H1 (cell line): ENCODE results near the gene INPP4B.
"Not testable (repeated sequence)": the region's sequence is repeated elsewhere in the genome, so short reads cannot be mapped to it uniquely, and the experiment has no call there.

ENCODE experiments used
- ASH2L ChIP-seq: fragments of 200-600, 300-600 bp; sonication (generic); IDR thresholded peaks from one replicate; pipeline ENCODE4 v1.7.1; 2017; ENCODE audit warnings: low read length
- CBX8 ChIP-seq: fragments of 300-800, 300-1000 bp; sonication (generic); IDR thresholded peaks from 2 replicates; pipeline ENCODE4 v1.7.1; 2016; ENCODE audit warnings: low read depth, low read length, borderline replicate concordance
- CREB1 ChIP-seq: IDR thresholded peaks from 2 replicates; pipeline ENCODE4 v1.6.1; 2012; ENCODE audit warnings: inconsistent platforms
- CTCF ChIP-seq, 3 experiments: IDR thresholded peaks; 1 replicate in 2 of 3; 2 replicates in 1 of 3; pipeline versions ENCODE4 v1.5.1 to v1.6.1; 2011; ENCODE audit warnings: low read length in 3 of 3, mild to moderate bottlenecking in 3 of 3, inconsistent platforms in 2 of 3, low read depth in 1 of 3, moderate library complexity in 1 of 3; ENCODE audit not compliant: insufficient read depth in 1 of 3; ENCODE audit errors: control extremely low read depth in 1 of 3
- EP300 ChIP-seq, 2 experiments: IDR thresholded peaks; 1 replicate in 1 of 2; 2 replicates in 1 of 2; pipeline ENCODE4 v1.6.1; 2011 to 2012; ENCODE audit warnings: low read depth in 2 of 2, low read length in 2 of 2, mild to moderate bottlenecking in 2 of 2, borderline replicate concordance in 1 of 2, inconsistent platforms in 1 of 2, moderate library complexity in 1 of 2
- KDM1A ChIP-seq: fragments of 200-600, 300-600 bp; sonication (generic); IDR thresholded peaks from 2 replicates; pipeline ENCODE4 v1.7.1; 2016; ENCODE audit warnings: mild to moderate bottlenecking, low read length, borderline replicate concordance
- MAFK ChIP-seq: IDR thresholded peaks from 2 replicates; pipeline ENCODE4 v1.6.1; 2012; ENCODE audit warnings: low read depth, mild to moderate bottlenecking, improper control_type of control experiment, low read length
- POLR2A ChIP-seq, 2 experiments: IDR thresholded peaks; 1 replicate in 1 of 2; 2 replicates in 1 of 2; pipeline ENCODE4 v1.6.1; 2011; ENCODE audit warnings: low read depth in 2 of 2, low read length in 2 of 2, mild to moderate bottlenecking in 2 of 2; ENCODE audit errors: control extremely low read depth in 1 of 2
- RAD21 ChIP-seq, 2 experiments: IDR thresholded peaks in 1 of 2; conservative IDR thresholded peaks in 1 of 2; 2 replicates each; pipeline ENCODE4 v1.6.1; 2011; ENCODE audit warnings: low read depth in 2 of 2, low read length in 2 of 2, improper control_type of control experiment in 1 of 2, inconsistent platforms in 1 of 2, mild to moderate bottlenecking in 1 of 2, moderate library complexity in 1 of 2
- RXRA ChIP-seq: IDR thresholded peaks from 2 replicates; pipeline ENCODE4 v1.6.1; 2011; ENCODE audit warnings: low read depth, mild to moderate bottlenecking, low read length, moderate library complexity; ENCODE audit not compliant: insufficient read depth
- SP2 ChIP-seq: IDR thresholded peaks from 2 replicates; pipeline ENCODE4 v1.6.1; 2012; ENCODE audit warnings: mild to moderate bottlenecking, low read length, inconsistent platforms
- SUZ12 ChIP-seq: fragments of 200-600 bp; sonication (generic); IDR thresholded peaks from 2 replicates; pipeline ENCODE4 v1.6.1; 2012; ENCODE audit warnings: mild to moderate bottlenecking, inconsistent platforms, low read length, moderate library complexity, mixed read lengths
- TEAD4 ChIP-seq: IDR thresholded peaks from 2 replicates; pipeline ENCODE4 v1.6.1; 2012; ENCODE audit warnings: low read depth, low read length, inconsistent platforms, mixed read lengths
- USF2 ChIP-seq: IDR thresholded peaks from 2 replicates; pipeline ENCODE4 v1.6.1; 2011; ENCODE audit warnings: low read length, improper control_type of control experiment

GRCh38 chr4:142066562-142066961 is 779.5 kb downstream of the INPP4B start:
- not testable (repeated sequence) for TF ChIP-seq CREB1; CTCF (IDR thresholded peaks at IDR 0.05; ENCODE audit: control extremely low read depth in 1 of 3, insufficient read depth in 1 of 3, low read depth in 1 of 3, low read length in 3 of 3); EP300 (IDR thresholded peaks at IDR 0.05; ENCODE audit: borderline replicate concordance in 1 of 2, low read depth in 2 of 2, low read length in 2 of 2); KDM1A; SP2; RXRA; RAD21 (IDR thresholded peaks at IDR 0.05 in 1 of 2, conservative IDR thresholded peaks at IDR 0.05 in 1 of 2; ENCODE audit: low read depth in 2 of 2, low read length in 2 of 2); TEAD4; POLR2A (IDR thresholded peaks at IDR 0.05; ENCODE audit: control extremely low read depth in 1 of 2, low read depth in 2 of 2, low read length in 2 of 2); MAFK; USF2; CBX8; SUZ12; ASH2L
